Stimulated activated naive CD8-positive, alpha-beta T cell treated with anti-CD3 and anti-CD28 coated beads, Interleukin-15, Interleukin-2, amounts not matched to agents 100 U/mL and 50 U/mL, for 24 hours (primary cell): ENCODE measurements around the gene DDO.
"Not testable (repeated sequence)": the region's sequence is repeated elsewhere in the genome, so short reads cannot be mapped to it uniquely, and the experiment has no call there.

Experiments used
- ATAC-seq: fragments of 150-1000 bp; cut with Tn5 transposase; one replicate; pipeline ENCODE4 v1.10.0; 2021
- DNase-seq: peaks from one replicate; pipeline ENCODE4 v3.0.0; 2021

DDO gene

DNA sequence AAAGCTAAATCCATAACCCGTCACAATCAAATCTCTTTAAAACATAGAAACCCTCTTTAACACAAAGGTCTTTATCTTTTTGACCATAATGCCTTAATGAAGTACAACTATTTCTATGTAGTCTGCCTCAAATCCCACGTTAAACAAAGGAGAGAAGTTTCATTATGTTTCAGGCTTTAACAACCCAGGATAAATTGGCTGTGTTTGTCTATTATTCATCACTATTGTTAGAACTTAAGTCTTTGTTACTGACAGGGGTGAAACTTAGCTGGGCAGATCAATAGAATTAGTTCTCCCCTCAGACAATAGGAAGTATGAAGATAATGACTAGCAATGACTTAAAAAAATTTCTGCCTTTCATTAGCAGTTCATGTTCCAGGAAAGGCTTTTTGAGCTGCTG is 47.1 kb downstream of the DDO start:
- ATAC-seq (no peak), DNase-seq (no peak)

DNA sequence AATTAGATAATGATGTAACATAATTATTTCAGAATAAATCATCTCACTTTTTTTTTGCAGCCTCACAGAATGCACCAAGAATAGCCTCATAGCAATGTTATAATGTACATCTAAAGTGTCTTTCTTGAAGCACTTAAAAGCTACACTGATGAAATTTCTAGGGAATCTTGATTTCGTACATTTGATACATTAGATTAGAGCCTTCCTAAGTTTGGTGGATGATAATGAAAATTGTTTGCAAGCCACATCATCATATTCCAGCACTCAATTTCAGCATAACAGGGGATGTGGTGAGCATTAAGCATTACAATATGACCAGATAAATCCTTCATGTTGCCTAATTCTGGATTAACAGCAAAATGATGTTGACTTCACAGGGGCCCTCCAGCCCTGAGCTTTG is 47.5 kb downstream of the DDO start:
- DNase-seq (no peak), ATAC-seq (no peak)

- DNase-seq = no peak
- peak; percentile 61 for ATAC-seq
These were observed 48.4 kb downstream of the DDO start for GRCh38 chr6:110366975-110367374.

DNA sequence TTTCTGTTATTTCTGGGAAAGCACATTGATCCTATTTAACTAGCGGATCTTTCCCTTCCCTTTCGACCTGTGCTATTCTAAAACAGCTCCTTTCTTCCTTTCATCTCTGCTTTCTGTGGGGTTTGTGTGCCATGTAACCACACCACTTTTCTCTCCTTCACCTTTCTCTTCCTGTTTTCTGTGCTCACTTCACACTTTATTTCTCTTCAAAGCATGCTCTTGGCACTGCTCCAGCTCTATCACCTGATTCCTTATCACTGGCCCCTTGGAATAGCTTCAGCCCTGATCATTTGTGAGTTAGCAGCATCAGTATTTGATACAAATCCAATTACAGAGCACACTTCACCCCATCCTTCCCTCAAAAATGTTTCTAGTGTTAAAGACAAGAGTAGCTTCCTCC is 49.1 kb downstream of the DDO start:
- ATAC-seq (no peak), DNase-seq (no peak)

GRCh38 chr6:110364364-110365105 is 50.8 kb downstream of the DDO start:
- DNase-seq (no peak), ATAC-seq (no peak)

GRCh38 chr6:110363748-110364147 is 51.6 kb downstream of the DDO start:
- no peak for ATAC-seq
- DNase-seq = no peak

- ATAC-seq (no peak), DNase-seq (no peak)
These were observed 54.7 kb downstream of the DDO start for GRCh38 chr6:110360676-110361075.

- ATAC-seq (no peak), DNase-seq (no peak)
These were observed 55.8 kb downstream of the DDO start for GRCh38 chr6:110359556-110359955.

GRCh38 chr6:110358553-110359160 is 56.7 kb downstream of the DDO start:
- no peak for DNase-seq

DNA sequence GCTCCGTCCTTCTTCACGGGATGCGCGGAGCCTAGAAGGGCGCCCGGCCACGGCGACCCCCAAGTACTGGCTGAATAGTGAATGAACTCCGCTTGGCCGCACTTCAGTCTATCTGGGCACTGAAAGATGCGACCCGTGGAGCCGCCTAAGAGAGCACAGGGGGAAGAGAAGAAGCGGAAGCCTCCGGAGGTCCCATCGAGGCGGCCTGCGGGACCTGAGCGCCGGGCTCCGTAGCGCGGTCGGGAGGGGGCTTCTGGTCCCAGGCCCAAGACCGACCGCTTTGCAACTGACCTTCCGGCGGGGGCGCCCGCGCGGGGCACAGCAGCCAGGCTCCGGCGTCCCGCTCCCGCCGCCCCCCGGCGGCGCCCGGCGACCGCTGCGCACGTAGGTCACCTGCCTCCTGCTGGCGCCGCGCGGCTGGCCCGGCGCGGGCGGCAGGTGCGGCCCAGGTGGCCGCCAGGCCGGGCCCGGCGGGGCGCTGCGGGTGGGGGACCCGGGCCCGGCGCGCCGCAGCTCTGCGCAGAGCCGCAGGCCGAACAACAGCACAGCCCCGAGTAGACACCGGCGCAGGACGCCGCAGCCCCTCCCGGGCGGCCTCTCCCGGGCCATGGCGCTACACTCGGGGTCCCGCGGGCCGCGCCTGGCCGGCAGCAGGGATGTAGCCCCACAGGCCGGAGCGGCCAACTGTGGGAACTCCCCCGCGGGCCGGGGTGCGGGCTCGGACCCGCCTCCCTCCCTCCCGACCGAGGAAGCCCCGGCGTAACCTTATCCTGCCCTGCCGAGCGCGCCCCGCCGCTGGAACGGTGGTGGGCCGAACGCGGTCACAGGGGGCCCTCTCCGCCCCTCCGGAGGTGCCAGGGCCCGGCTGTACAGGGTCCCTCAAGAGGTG is 57.5 kb downstream of the DDO start, which contains the start of gene METTL24:
Gene METTL24, minus strand, starts transcription at position 686 of the 889 bp plus-strand sequence. Its CDS starts 77 bp downstream, at position 609.
- DNase-seq (peak; percentile 26), ATAC-seq (peak; percentile 68)

More at GRCh38 chr6:110358553-110359160, 56.7 kb downstream of the DDO start:
- ATAC-seq = no peak

GRCh38 chr6:110357298-110357663 is 58.1 kb downstream of the DDO start:
- peak; percentile 13 for ATAC-seq
- no peak for DNase-seq

DNA sequence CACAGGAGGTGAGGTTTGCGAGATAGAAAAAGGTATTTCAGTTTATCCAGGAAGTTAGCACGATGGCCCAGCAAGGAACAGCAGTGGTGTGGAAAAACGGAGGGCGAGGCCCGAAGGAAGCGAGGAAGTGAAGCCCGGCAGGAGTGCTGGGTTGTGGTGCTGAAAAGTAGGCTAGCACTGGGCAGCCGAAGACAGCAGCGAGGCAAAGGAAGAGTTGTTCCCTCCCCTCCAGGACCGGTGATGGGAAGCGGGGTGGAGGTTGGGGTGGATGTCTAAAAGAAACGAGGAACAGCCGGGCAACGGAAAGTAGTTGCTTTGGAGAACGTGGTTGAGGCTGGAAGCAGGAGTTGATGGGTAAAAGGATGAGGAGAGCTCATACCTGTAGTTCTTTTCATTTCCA is 58.6 kb downstream of the DDO start:
- ATAC-seq = no peak
- no peak for DNase-seq

GRCh38 chr6:110355727-110356126 is 59.6 kb downstream of the DDO start:
- DNase-seq = no peak
- ATAC-seq = no peak

DNA sequence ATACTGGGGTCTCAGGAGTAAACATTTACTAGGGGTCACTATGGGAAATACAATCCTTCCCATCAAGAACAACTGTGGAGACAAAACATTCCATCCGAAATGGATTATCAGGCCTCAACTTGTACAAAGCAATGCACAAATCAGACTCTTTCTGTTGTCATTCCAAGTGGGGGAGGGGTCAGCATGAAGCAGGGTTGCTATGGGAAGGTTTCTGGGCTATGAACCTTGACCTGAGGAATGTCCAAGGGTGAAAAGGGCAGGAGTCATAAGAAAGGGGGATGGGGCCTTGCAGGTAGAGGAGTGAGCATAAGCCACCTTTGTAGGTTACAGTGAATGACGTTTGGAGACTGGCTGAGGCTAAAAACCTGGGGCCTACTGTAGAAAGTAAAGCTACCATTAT is 60.4 kb downstream of the DDO start:
- ATAC-seq (no peak), DNase-seq (no peak)

- DNase-seq = no peak
- no peak for ATAC-seq
These were observed 61.2 kb downstream of the DDO start for GRCh38 chr6:110354153-110354552.

DNA sequence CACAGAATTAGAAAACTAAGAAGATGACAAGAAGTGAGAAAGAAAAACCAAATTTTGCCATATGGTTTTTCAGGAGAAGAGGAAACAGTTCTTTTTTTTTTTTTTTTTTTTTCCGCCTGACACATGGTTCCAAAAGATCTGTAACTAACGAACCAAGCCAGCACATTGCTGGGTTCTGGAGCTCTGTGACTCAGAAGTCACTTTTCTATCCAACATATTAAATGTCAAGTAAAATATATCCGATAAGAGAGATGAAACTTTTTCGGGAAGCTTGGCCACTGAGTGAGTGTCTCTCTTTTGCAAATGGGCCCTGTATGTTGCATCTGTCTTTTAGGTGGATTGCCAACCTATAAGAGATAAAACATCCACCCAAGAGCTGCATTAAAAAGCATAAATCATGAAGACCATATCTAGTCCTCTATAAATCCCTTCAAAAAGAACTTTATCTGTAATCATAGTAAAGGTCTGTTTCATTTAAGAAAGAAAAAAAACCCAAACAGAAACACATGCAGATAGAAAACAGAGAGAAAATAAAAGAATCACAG is 61.8 kb downstream of the DDO start:
- no peak for ATAC-seq
- DNase-seq = no peak

DNA sequence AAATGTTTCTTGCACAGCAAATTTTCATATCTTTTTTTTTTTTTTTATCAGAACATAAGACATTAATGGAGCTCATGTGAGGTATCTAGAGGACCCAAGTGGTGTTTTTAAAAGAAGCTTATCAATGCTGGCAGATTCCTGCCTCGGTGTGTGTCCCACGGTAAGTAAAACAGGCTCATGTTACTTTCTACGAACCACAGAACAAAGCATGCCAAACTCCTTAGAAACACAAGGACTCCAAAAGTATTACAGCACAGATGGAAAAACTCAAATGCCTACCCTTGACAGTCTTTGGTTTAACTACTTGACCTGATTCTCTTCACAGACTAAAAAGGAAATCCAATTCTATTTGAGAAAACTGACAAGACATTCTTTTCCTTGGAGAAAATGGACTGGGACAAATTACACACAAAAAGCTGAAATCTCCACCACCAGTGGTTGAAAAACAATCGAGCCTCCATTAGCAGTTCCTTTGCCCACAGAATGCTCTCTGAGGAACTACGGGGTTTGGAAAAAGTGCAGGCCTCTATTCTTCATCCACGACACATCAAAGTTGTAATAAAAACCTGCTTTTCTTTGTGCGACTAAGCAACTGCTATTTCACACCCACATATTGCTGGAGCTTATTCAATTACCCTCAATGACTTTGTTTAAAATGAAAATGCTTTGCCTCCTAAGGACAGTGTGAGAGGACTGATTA is 62.7 kb downstream of the DDO start:
- no peak for ATAC-seq
- DNase-seq = no peak

DNA sequence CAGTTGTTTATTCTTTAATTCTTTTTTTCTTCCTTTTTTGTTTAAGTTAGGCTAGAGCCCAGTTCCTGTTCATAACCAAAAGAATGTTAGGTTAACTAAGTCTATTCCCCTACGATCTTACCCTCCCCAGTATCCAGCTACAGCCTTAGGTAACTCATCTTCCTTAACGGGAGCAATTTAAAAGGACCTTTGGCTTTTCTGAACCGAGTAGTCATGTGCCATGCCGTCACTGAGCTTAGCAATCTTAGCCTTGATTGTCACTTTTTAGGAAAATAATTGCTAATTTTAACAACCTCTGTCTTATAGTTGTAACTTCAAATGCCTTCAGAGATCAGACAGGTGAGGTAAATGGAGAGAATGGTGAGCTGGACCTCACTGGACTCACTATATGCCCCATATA is 63.4 kb downstream of the DDO start:
- DNase-seq (no peak), ATAC-seq (no peak)

GRCh38 chr6:110351546-110351945 is 63.8 kb downstream of the DDO start:
- ATAC-seq = no peak
- DNase-seq = no peak

GRCh38 chr6:110350593-110350992 is 64.8 kb downstream of the DDO start:
- ATAC-seq = not testable (repeated sequence)

DNA sequence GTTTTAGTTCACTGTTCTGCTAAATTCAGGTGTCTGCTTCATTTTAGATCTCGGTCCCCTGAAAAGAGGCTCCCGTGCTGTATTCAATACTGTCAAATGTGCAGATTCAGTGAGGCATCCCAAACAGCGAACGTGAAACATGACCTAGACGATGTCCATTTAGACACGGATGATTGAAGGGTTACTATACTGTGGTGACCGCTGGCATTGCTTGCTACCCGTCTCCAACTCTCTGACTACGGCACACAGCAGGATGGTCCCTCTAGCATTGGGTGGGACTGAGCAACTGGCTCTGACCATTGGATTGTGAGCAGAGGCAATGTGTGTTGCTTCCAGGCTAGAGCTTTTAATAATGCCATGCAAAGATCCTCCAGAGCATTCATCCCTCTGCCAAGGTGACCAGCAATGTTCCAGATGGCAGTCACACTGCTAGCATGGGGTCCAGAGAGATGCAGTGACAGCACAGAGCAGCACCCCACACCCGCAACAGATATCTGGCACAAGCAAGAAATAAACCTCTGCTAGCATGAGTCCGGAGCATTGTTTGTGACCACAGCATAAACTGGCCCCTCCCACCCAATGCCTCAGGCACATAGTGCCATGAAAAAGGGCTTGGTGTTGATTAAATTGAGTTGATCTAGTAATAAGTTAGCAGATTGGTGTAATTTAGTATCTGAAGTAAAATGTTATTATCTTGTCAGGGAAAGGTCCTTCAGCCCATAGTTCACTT is 66.2 kb downstream of the DDO start:
- ATAC-seq (no peak), DNase-seq (no peak)

More at GRCh38 chr6:110350593-110350992, 64.8 kb downstream of the DDO start:
- DNase-seq = not testable (repeated sequence)
